RWPE2 (cell line): ENCODE data around the gene FXYD2.

Experiments
- ATAC-seq: fragments of 200-7000 bp; cut with Tn5 transposase; 3 replicates; pipeline ENCODE4 v1.9.1; 2021; ENCODE audit warnings: low read depth
- DNase-seq: peaks from one replicate; pipeline ENCODE4 v3.0.0-alpha.2; 2020; ENCODE audit warnings: low spot score
- H3K27ac ChIP-seq: fragments of 450-650 bp; 2 replicates; pipeline ENCODE4 v1.5.1; 2017; ENCODE audit warnings: mild to moderate bottlenecking; ENCODE audit not compliant: poor library complexity, severe bottlenecking
- H3K27me3 ChIP-seq: fragments of 250-450 bp; sonication (Bioruptor Pico); 2 replicates; pipeline ENCODE4 v1.5.1; 2021; ENCODE audit warnings: mild to moderate bottlenecking, moderate library complexity; ENCODE audit not compliant: insufficient read depth, poor library complexity, severe bottlenecking
- H3K36me3 ChIP-seq: fragments of 250-450 bp; sonication (Bioruptor Pico); 2 replicates; pipeline ENCODE4 v1.5.1; 2020; ENCODE audit warnings: low read depth, mild to moderate bottlenecking, moderate library complexity
- H3K4me1 ChIP-seq: fragments of 250-450 bp; sonication (Bioruptor Pico); 2 replicates; pipeline ENCODE4 v1.5.1; 2021; ENCODE audit warnings: mild to moderate bottlenecking, moderate library complexity; ENCODE audit not compliant: insufficient read depth, poor library complexity, severe bottlenecking
- H3K4me3 ChIP-seq: fragments of 250-450 bp; sonication (Bioruptor Pico); 2 replicates; pipeline ENCODE4 v1.5.1; 2021; ENCODE audit warnings: mild to moderate bottlenecking, moderate library complexity; ENCODE audit not compliant: severe bottlenecking
- H3K9me3 ChIP-seq: fragments of 250-450 bp; sonication (Bioruptor Pico); 2 replicates; pipeline ENCODE4 v1.5.1; 2021; ENCODE audit warnings: mild to moderate bottlenecking, moderate library complexity; ENCODE audit not compliant: severe bottlenecking
- TF ChIP-seq, protein P1 (sequence below): fragments of 450-650 bp; IDR thresholded peaks from one replicate; pipeline ENCODE4 v1.5.1; 2017; ENCODE audit warnings: mild to moderate bottlenecking, moderate library complexity; ENCODE audit not compliant: poor library complexity, severe bottlenecking

Gene FXYD2

GRCh38 chr11:117771841-117772240, 52.7 kb downstream of the FXYD2 start:
- TF ChIP-seq, protein P1, sequence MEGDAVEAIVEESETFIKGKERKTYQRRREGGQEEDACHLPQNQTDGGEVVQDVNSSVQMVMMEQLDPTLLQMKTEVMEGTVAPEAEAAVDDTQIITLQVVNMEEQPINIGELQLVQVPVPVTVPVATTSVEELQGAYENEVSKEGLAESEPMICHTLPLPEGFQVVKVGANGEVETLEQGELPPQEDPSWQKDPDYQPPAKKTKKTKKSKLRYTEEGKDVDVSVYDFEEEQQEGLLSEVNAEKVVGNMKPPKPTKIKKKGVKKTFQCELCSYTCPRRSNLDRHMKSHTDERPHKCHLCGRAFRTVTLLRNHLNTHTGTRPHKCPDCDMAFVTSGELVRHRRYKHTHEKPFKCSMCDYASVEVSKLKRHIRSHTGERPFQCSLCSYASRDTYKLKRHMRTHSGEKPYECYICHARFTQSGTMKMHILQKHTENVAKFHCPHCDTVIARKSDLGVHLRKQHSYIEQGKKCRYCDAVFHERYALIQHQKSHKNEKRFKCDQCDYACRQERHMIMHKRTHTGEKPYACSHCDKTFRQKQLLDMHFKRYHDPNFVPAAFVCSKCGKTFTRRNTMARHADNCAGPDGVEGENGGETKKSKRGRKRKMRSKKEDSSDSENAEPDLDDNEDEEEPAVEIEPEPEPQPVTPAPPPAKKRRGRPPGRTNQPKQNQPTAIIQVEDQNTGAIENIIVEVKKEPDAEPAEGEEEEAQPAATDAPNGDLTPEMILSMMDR, result no peak
- ATAC-seq, result no peak

DNA sequence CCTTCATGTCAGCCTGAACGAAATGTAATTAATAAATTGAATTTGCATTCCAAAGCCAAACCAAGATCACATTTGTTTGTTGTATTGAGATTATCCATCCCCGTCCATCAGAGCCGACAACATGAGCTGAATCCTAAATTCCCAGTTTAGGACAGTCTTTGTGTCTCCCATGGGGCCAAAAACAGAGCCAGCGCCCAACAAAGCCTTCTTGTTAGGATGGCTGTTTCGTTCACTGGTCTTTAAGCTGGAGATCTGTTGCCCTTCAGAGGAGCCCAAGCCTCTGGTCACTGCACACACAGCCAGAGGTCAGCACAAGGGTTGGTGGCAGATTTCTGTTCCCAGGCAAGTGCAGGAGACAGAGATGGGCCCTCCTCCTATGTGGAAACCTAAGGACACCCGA, 53.3 kb downstream of the FXYD2 start:
- H3K27me3 ChIP-seq, result no peaks in the 10 kb centered on the region
- DNase-seq, result no peak

More at GRCh38 chr11:117771841-117772240, 52.7 kb downstream of the FXYD2 start:
- H3K27me3 ChIP-seq, result no peaks in the 10 kb centered on the region
- H3K4me1 ChIP-seq, result no peaks in the 10 kb centered on the region
- H3K27ac ChIP-seq, result no peak overlapping the region
- H3K4me3 ChIP-seq, result no peak overlapping the region
- DNase-seq, result no peak
- H3K36me3 ChIP-seq, result no peaks in the 10 kb centered on the region
- H3K9me3 ChIP-seq, result no peaks in the 10 kb centered on the region

GRCh38 chr11:117770061-117770460, 54.5 kb downstream of the FXYD2 start:
- H3K4me1 ChIP-seq, result no peaks in the 10 kb centered on the region
- TF ChIP-seq, protein P1, result no peak
- DNase-seq (no peak), ATAC-seq (no peak)
- H3K27me3 ChIP-seq, result no peaks in the 10 kb centered on the region
- no peaks in the 10 kb centered on the region for H3K9me3 ChIP-seq
- H3K27ac ChIP-seq, result no peak overlapping the region
- no peaks in the 10 kb centered on the region for H3K36me3 ChIP-seq
- H3K4me3 ChIP-seq, result no peak overlapping the region

More for the DNA sequence above, 53.3 kb downstream of the FXYD2 start:
- ATAC-seq, result no peak
- Histone ChIP-seq H3K4me3 (no peak overlapping the region), H3K36me3 (no peaks in the 10 kb centered on the region), H3K4me1 (no peaks in the 10 kb centered on the region), H3K27ac (no peak overlapping the region), H3K9me3 (no peaks in the 10 kb centered on the region)
- TF ChIP-seq, protein P1, result no peak
